Activated T-helper 2 cell treated with anti-CD3 and anti-CD28 coated beads, Interferon-gamma antibody, Interleukin-2, Interleukin-4, amounts not matched to agents 10 μg/mL and 5 μg/mL and 100 μg/mL, durations not matched to agents 14 hours and 24 hours and 36 hours (primary cell): ENCODE results near the gene ZNF157. TPM values are rescaled to one million over a fixed set of nuclear protein-coding genes. Genes with fewer than 3 reads are reported as not detected.
"Not testable (repeated sequence)": the region's sequence is repeated elsewhere in the genome, so short reads cannot be mapped to it uniquely, and the experiment has no call there.

Source experiments
- DNase-seq: peaks from one replicate; pipeline ENCODE4 v3.0.0; 2021; ENCODE audit warnings: low spot score
- H3K27ac Mint-ChIP-seq: one replicate; pipeline ENCODE4 v1.8.0; 2021; ENCODE audit warnings: mixed read lengths
- H3K27me3 Mint-ChIP-seq: one replicate; pipeline ENCODE4 v1.8.0; 2021; ENCODE audit warnings: low read depth, mixed read lengths
- H3K36me3 Mint-ChIP-seq: one replicate; pipeline ENCODE4 v1.8.0; 2021; ENCODE audit warnings: low read depth, mixed read lengths
- H3K4me1 Mint-ChIP-seq: one replicate; pipeline ENCODE4 v1.8.0; 2021; ENCODE audit warnings: low read depth, mixed read lengths
- H3K4me3 Mint-ChIP-seq: one replicate; pipeline ENCODE4 v1.8.0; 2021; ENCODE audit warnings: low read depth, mild to moderate bottlenecking, moderate library complexity, mixed read lengths
- H3K9me3 Mint-ChIP-seq: one replicate; pipeline ENCODE4 v1.8.0; 2021; ENCODE audit warnings: mixed read lengths
- intact Hi-C: fragments of 100-400 bp; cut with micrococcal nuclease; formaldehyde crosslinking; loops from one replicate; pipeline ENCODE4 v1.15.1; 2023
- total RNA-seq: library from RNA; stranded (reverse); gene quantifications from 2 replicates; pipeline ENCODE4 v1.2.3, GENCODE V29; 2022

Gene ZNF157
- total RNA-seq, 1 donor from 2014 or later = 0.25 TPM

DNA sequence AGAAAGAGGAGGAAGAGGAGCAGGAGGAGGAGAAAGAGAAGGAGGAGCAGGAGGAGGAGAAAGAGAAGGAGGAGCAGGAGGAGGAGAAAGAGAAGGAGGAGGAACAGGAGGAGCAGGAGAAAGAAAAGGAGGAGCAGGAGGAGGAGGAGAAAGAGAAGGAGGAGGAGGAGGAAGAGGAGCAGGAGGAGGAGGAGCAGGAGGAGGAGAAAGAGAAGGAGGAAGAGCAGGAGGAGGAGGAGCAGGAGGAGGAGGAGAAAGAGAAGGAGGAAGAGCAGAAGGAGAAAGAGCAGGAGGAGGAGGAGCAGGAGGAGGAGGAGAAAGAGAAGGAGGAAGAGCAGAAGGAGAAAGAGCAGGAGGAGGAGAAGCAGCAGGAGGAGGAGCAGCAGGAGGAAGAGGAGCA lies 10.5 kb downstream of the ZNF157 start:
- H3K9me3 Mint-ChIP-seq, H3K27ac Mint-ChIP-seq, intact Hi-C loops, DNase-seq, H3K27me3 Mint-ChIP-seq, H3K36me3 Mint-ChIP-seq: not testable (repeated sequence)
- H3K4me3 Mint-ChIP-seq = peak overlapping the region; percentile 13
- peaks cover 16% of the 10 kb centered on the region for H3K4me1 Mint-ChIP-seq

DNA sequence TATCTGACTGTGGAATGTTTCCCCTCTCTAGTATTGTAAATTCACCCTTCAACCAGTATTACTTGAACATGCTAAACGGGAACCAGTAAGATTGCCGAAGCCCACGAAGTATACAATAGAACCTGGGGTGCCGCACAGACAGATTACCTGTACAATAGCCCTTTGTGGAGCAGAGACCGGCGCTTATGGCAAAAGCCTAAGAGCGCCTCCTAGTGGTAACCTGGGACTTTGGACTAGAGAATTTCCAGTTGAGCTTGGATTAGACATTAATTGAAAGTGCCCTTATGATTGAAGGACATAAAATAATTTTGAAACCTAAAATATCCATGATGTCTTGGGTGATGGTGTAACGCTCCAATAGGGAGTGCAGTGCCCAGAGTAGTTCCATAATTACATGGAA lies 14.1 kb downstream of the ZNF157 start:
- no peak overlapping the region for H3K4me3 Mint-ChIP-seq
- intact Hi-C loops = loop anchor here (1.0 to 2.0 kb wide), 2 partner anchors 138 to 191 kb away; partner anchors contain the start of gene UBA1
- H3K9me3 Mint-ChIP-seq = no peaks in the 10 kb centered on the region
- H3K27ac Mint-ChIP-seq = no peak overlapping the region
- DNase-seq = peak; percentile 46
- H3K4me1 Mint-ChIP-seq = peaks cover 16% of the 10 kb centered on the region
- H3K36me3 Mint-ChIP-seq = no peaks in the 10 kb centered on the region
- no peaks in the 10 kb centered on the region for H3K27me3 Mint-ChIP-seq

DNA sequence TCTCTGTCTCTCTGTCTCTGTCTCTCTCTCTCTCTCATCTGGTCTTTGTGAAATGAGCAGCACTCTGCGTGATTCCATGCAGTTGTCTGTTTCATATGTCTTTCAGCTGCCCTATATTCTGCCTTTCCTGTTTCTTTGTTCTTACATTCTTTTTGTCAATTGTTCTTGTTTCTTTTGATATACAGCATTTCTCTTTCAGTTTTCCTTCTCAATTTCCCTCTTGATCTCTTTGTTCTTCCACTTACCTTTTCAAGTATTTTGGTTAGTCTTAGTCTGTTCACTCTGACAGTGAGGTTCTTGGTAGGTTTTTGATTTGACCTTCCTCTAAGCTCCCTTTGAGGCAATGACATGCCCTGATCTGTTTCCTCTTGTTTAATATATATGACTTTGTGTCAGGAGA lies 20.4 kb downstream of the ZNF157 start:
- Mint-ChIP-seq H3K9me3 (no peaks in the 10 kb centered on the region), H3K27me3 (no peaks in the 10 kb centered on the region), H3K4me3 (no peak overlapping the region), H3K36me3 (no peaks in the 10 kb centered on the region), H3K4me1 (peaks cover 9% of the 10 kb centered on the region), H3K27ac (no peak overlapping the region)
- no peak for DNase-seq
- intact Hi-C loops = no loop called here

DNA sequence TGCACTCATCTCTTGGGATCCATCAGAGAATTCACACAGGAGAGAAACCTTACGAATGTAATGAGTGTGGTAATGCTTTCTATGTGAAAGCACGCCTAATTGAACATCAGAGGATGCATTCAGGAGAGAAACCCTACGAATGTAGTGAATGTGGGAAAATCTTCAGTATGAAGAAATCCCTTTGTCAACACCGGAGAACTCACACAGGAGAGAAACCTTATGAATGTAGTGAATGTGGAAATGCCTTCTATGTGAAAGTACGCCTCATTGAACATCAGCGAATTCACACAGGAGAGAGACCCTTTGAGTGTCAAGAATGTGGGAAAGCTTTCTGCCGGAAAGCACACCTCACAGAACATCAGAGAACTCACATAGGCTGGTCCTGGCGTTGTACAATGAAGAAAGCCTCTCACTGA lies 42.8 kb downstream of the ZNF157 start:
- Mint-ChIP-seq H3K4me3 (no peak overlapping the region), H3K27ac (no peak overlapping the region), H3K4me1 (no peaks in the 10 kb centered on the region), H3K9me3 (peaks cover 37% of the 10 kb centered on the region), H3K36me3 (peaks cover 7% of the 10 kb centered on the region), H3K27me3 (no peaks in the 10 kb centered on the region)
- intact Hi-C loops = no loop called here
- no peak for DNase-seq

DNA sequence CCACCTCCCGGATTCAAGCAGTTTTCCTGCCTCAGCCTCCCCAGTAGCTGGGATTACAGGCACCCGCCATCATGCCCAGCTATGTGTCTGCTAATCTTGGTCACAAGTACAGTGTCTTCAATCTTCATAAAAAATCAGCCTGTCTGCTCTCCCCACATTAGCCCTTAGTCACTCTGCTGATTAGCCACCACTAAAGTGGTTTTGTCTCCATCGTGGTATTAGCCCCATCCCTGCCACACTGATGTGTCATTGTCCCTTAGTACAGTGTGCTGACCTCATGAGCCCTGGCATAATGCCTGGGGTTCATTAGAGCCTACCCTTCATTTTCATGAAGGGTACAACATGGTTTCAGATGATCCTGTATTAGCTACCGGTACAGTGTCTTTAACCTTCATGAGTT lies 49.9 kb downstream of the ZNF157 start:
- intact Hi-C loops = no loop called here
- H3K36me3 Mint-ChIP-seq = no peaks in the 10 kb centered on the region
- DNase-seq = no peak
- no peaks in the 10 kb centered on the region for H3K4me1 Mint-ChIP-seq
- no peaks in the 10 kb centered on the region for H3K27me3 Mint-ChIP-seq
- H3K9me3 Mint-ChIP-seq = peaks cover 35% of the 10 kb centered on the region
- no peak overlapping the region for H3K27ac Mint-ChIP-seq
- no peak overlapping the region for H3K4me3 Mint-ChIP-seq

DNA sequence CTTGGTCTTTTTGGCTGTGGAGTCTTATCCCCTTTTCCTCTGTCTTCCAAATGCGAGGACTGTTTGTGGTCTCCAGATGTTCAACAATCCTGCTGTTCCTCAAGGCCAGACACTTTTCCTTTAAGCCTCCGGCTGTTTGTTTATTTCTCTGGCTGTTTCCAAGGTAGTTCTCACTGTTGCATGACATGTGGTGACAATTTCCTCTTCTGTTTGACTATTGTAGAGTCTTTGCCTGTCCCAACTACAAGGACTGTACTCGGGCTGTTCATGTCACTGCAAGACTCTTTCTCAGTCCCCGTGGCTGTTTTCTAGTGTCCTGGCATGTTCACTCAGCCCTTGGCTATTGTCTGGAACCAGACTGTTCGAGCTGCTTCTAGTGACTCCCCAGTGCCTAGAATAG lies 50.6 kb downstream of the ZNF157 start:
- no peaks in the 10 kb centered on the region for H3K27me3 Mint-ChIP-seq
- peaks cover 35% of the 10 kb centered on the region for H3K9me3 Mint-ChIP-seq
- no peak overlapping the region for H3K27ac Mint-ChIP-seq
- H3K4me1 Mint-ChIP-seq = no peaks in the 10 kb centered on the region
- no peaks in the 10 kb centered on the region for H3K36me3 Mint-ChIP-seq
- intact Hi-C loops = no loop called here
- DNase-seq = no peak
- H3K4me3 Mint-ChIP-seq = no peak overlapping the region

DNA sequence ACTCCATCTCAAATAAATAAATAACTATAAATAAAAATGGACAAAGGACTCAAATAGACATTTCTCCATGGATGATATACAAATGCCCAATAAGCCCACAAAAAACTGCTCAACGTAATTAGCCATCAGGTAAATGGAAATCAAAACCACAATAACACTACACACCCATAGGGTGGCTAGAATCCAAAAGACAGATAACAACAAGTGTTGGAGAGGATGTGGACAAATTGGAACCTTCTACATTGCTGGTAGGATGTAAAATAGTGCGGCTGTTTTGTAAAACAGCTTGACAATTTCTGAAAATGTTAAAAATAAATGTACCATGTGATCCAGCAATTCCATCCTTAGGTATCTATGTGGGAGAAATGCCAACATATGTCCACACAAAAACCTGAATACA lies 52.1 kb downstream of the ZNF157 start:
- Mint-ChIP-seq H3K9me3 (peaks cover 35% of the 10 kb centered on the region), H3K27me3 (no peaks in the 10 kb centered on the region), H3K36me3 (no peaks in the 10 kb centered on the region), H3K27ac (no peak overlapping the region), H3K4me1 (no peaks in the 10 kb centered on the region), H3K4me3 (no peak overlapping the region)
- intact Hi-C loops = no loop called here
- no peak for DNase-seq

DNA sequence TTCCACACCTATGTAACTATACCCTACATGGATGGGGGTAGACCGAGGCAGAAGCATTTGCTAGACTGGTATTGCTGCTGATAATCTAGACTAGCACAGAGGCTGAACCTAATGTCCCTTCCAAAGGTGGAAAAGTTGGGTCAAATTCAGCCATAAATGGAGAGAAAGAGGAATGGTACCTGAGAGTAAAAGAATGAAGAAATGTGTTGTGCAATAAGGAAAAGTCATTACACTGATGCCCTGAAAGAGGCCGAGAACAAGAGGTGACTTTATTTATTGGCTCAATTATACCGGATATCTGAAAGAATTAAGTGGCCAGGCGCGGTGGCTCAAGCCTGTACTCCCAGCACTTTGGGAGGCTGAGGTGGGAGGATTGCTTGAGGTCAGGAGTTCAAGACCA lies 60.5 kb downstream of the ZNF157 start:
- no peaks in the 10 kb centered on the region for H3K4me1 Mint-ChIP-seq
- H3K9me3 Mint-ChIP-seq = peaks cover 4% of the 10 kb centered on the region
- no peaks in the 10 kb centered on the region for H3K27me3 Mint-ChIP-seq
- intact Hi-C loops = no loop called here
- DNase-seq = no peak
- no peak overlapping the region for H3K4me3 Mint-ChIP-seq
- no peak overlapping the region for H3K27ac Mint-ChIP-seq
- no peaks in the 10 kb centered on the region for H3K36me3 Mint-ChIP-seq

DNA sequence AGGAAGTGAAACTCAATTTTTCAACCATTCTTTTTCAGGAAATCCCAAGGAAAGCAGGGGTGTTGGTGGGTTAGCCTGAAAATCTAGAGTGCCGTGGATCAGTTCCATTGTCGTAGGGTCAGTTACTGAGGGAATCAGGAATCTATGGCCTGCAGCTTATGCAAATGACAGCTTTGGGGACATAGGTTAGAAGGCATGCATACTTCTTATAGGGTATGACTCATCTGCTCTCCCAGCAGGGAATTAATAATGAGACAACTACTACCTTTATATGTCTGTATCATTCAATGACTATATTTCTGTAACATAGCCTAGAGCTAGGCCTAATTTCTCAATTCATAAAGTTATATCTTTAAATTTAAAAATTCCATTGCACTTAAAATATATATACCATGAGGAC lies 76.1 kb downstream of the ZNF157 start:
- Mint-ChIP-seq H3K27ac (no peak overlapping the region), H3K36me3 (peaks cover 53% of the 10 kb centered on the region), H3K4me1 (no peaks in the 10 kb centered on the region), H3K27me3 (no peaks in the 10 kb centered on the region), H3K4me3 (no peak overlapping the region), H3K9me3 (peaks cover 72% of the 10 kb centered on the region)
- intact Hi-C loops = no loop called here
- DNase-seq = no peak

DNA sequence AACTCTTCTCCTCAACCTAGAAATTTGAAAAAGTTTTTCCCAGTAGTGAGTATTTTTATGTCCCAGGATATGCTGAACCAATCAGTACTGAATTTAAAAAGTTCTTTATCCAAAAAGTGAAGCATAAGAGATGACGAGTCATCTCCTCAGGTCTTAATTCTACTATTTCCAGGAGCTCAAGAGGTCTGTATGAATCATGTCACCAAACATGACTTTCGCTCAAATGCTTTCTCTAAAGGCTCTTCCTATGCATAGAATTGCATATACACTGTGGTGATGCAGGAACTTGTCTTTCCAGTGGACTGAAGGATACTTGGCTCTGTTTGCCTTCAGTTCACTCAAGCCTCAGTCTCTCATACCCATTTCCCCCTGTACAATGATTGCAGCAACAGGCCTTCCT lies 76.6 kb downstream of the ZNF157 start:
- Mint-ChIP-seq H3K36me3 (peaks cover 56% of the 10 kb centered on the region), H3K4me1 (no peaks in the 10 kb centered on the region), H3K4me3 (no peak overlapping the region), H3K9me3 (peaks cover 70% of the 10 kb centered on the region), H3K27ac (no peak overlapping the region), H3K27me3 (no peaks in the 10 kb centered on the region)
- intact Hi-C loops = no loop called here
- no peak for DNase-seq

DNA sequence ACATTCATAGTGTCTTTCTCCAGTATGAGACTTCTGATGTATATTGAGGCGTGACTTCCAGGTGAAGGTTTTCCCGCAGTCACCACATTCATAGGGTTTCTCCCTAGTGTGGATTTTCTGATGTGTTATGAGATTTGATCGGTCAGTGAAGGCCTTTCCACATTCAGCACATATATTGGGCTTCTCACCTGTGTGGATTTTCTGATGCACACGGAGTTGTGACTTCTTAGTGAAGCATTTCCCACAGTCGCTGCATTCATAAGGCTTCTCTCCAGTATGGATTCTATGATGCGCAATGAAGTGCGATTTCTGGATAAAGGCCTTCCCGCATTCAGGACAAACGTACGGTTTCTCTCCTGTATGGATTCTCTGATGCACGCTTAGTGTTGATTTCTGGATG lies 77.2 kb downstream of the ZNF157 start:
- Mint-ChIP-seq H3K27me3 (no peaks in the 10 kb centered on the region), H3K36me3 (peaks cover 62% of the 10 kb centered on the region), H3K27ac (no peak overlapping the region), H3K4me1 (no peaks in the 10 kb centered on the region), H3K4me3 (no peak overlapping the region), H3K9me3 (peaks cover 68% of the 10 kb centered on the region)
- intact Hi-C loops = no loop called here
- no peak for DNase-seq

DNA sequence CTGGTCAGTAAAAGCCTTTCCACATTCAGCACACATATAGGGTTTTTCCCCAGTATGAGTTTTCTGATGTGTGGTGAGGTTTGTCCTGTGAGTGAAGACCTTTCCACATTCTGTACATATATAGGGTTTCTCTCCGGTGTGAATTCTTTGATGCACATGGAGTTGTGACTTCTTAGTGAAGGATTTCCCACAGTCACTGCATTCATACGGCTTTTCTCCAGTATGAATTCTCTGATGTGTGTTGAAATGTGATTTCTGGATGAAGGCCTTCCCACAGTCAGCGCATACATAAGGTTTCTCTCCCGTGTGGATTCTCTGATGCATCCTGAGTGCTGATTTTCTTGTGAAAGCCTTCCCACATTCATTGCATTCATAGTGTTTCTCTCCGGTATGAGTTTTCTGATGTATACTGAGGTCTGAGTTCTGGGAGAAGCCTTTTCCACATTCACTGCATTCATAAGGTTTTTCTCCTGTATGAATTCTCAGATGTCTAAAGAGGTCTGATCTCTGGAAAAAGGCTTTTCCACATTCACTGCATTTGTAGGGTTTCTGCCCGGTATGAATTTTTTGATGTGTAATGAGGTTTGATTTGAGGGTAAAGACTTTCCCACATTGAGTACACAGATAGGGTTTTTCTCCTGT lies 77.9 kb downstream of the ZNF157 start:
- Mint-ChIP-seq H3K27me3 (no peaks in the 10 kb centered on the region), H3K9me3 (peaks cover 71% of the 10 kb centered on the region)
- intact Hi-C loops = no loop called here

DNA sequence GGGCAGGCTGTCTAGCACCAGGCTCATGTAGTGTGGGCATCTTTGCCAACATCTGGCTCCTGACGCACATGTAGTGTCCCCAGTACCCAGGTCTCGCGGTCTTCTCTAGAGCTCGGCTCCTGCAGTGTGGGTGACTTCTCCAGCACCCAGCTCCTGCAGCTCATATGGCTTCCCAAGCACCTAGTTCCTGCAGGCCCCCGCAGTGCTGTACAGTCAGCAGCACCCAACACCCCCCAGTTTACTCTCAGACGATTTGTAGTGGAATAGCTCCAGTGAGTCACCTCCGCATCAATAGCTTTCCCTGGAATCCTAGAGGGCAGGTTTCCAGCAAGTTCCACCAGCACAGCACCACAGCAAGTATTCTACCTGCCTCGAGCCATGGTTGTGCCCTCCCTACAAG lies 81.7 kb downstream of the ZNF157 start:
- intact Hi-C loops = no loop called here
- H3K4me1 Mint-ChIP-seq = no peaks in the 10 kb centered on the region

More for the DNA sequence above, 77.9 kb downstream of the ZNF157 start:
- Mint-ChIP-seq H3K4me1 (no peaks in the 10 kb centered on the region), H3K36me3 (peaks cover 69% of the 10 kb centered on the region), H3K27ac (no peak overlapping the region), H3K4me3 (no peak overlapping the region)
- DNase-seq = no peak

DNA sequence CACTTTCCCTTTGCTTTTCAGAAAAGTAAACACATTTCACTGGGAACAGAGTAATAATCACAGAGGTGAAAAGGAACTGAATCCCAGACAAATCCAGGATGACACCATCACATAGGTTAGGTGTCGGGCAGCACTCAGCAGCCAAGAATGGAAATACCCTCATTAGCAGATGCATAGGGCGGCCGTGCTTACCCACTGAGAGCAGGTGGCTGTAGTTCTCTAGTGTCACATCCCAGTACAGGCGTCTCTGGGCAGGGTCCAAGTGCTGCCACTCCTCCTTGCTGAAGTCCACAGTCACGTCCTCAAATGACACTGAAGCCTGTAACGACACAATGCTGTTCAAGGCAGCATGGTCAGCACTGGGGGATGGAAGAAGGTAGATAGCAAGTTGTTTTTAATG lies 85.7 kb downstream of the ZNF157 start:
- H3K36me3 Mint-ChIP-seq = peaks cover 77% of the 10 kb centered on the region
- H3K4me3 Mint-ChIP-seq = no peak overlapping the region
- H3K27ac Mint-ChIP-seq = no peak overlapping the region
- no peak for DNase-seq
- H3K9me3 Mint-ChIP-seq = peaks cover 44% of the 10 kb centered on the region
- H3K4me1 Mint-ChIP-seq = no peaks in the 10 kb centered on the region
- intact Hi-C loops = no loop called here
- no peaks in the 10 kb centered on the region for H3K27me3 Mint-ChIP-seq

More for the DNA sequence above, 81.7 kb downstream of the ZNF157 start:
- no peak overlapping the region for H3K4me3 Mint-ChIP-seq
- H3K9me3 Mint-ChIP-seq = peaks cover 65% of the 10 kb centered on the region
- H3K27ac Mint-ChIP-seq = no peak overlapping the region
- no peak for DNase-seq
- peaks cover 95% of the 10 kb centered on the region for H3K36me3 Mint-ChIP-seq
- no peaks in the 10 kb centered on the region for H3K27me3 Mint-ChIP-seq
